ENCODE data around the gene IQCK.
"Not testable (repeated sequence)": the region's sequence is repeated elsewhere in the genome, so short reads cannot be mapped to it uniquely, and the experiment has no call there.

Gene IQCK

GRCh38 chr16:19699472-19699871 is 18.6 kb upstream of the IQCK start:
- DNase-seq (ENCODE audit: low spot score): no peak

- DNase-seq (ENCODE audit: low spot score): no peak
Observed at GRCh38 chr16:19700319-19700781, 17.7 kb upstream of the IQCK start.

GRCh38 chr16:19701091-19701490 is 17.0 kb upstream of the IQCK start:
- DNase-seq (ENCODE audit: low spot score): no peak

DNA sequence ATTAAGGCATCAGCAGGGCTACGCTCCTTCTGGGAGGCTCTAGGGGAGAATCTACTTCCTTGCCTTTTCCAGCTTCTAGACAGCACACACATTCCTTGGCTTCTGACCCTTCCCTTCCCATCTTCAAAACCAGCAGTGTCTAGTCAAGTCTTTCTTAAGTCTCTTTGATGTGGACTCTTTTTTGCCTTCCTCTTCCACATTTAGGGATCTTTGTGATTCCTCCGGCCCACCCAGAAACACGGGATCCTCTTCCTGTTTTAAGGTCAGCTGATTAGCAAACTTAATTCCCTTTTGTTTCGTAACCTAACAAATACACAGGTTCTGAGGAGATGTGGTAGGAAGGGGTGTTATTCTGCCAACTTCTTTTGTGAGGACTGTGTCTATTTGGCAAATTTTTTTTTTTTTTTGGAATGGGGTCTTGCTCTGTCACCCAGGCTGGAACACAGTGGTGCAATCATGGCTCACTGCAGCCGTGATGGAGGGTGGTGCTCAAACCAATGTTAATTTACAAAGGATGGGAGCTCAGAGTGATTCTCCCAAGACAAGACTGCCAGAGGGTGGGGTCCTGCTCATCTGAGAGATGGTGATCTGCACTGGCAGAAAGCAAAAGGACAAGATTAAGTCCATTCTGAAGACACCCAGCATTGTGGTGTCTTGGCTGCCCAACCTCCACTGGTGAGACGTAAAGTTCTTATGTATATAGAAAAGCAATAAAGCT is 14.7 kb upstream of the IQCK start:
- no peak for DNase-seq (ENCODE audit: low spot score)

DNA sequence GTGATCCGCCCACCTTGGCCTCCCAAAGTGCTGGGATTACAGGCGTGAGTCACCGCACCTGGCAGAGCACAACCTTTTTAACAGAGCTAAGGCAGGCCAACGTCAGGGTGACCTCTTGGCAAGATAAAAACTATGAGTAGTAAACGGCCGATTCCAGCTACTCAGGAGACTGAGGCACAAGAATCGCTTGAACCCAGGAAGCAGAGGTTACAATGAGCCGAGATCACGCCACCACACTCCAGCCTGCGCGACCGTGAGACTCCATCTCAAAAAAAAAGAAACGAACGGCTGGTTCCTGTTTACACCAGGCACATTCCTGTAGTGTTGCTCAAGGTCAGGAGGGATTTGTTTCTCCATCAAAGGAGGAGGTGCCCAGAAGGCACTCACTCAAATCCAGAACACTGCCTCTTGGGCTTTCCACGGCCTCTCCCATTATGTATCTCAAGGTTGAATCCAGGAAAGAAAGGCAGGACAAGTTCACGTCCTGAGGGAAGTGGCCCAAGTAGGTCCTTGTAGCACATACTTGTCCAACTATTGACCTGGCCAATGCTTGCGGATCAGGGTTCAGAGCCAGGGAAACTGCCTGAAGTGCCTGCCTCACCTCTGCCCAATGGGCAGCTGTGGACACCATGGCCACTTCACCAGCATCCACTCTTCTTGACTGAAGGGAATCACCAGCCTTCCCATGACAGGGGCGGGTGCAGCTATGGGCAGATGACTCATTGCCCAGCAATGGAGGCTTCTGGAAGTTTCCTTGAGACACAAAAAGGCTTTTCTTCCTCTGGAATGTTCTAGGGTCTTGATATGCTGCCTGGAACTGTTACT is 13.5 kb upstream of the IQCK start:
- no peak for DNase-seq (ENCODE audit: low spot score)

DNA sequence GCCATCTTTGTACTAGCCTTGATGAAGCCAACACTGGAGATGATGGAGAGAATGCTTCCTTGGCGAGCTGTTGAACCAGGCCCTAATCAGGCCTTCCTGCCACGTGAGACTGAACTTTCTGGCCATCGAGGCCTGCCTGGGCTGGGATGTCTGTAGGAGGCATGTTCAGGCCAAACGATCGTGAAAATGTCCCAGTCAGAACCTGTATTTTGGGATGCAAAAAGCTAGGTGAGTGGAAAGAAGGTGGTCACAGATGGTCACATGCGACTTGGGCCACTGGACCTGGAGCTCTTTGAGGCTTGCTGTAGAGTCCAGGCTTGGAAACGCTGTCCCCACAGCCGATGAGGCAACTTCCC is 12.9 kb upstream of the IQCK start:
- no peak for DNase-seq (ENCODE audit: low spot score)

GRCh38 chr16:19705843-19706242 is 12.2 kb upstream of the IQCK start:
- DNase-seq (ENCODE audit: low spot score): no peak

DNA sequence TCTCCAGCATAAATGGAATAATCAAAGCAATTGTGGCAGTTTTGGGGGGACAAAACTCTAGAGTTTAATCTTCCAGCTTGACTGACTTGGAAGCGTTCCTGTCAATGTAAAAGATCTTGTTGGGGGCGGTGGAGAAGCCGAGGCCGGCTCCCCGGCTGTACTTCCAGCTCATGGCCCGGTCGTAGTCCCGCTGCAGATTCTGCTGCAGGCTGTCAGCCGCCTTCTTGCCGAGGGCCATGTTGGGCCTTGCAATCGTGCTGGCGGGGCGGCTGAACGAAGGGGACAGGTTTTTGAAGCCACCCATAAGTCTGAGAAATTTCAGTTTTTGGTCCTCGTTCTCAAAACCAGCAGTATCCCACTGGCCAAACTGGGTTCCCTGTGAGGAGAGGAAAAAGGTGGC is 11.2 kb upstream of the IQCK start:
- DNase-seq (ENCODE audit: low spot score): no peak

DNA sequence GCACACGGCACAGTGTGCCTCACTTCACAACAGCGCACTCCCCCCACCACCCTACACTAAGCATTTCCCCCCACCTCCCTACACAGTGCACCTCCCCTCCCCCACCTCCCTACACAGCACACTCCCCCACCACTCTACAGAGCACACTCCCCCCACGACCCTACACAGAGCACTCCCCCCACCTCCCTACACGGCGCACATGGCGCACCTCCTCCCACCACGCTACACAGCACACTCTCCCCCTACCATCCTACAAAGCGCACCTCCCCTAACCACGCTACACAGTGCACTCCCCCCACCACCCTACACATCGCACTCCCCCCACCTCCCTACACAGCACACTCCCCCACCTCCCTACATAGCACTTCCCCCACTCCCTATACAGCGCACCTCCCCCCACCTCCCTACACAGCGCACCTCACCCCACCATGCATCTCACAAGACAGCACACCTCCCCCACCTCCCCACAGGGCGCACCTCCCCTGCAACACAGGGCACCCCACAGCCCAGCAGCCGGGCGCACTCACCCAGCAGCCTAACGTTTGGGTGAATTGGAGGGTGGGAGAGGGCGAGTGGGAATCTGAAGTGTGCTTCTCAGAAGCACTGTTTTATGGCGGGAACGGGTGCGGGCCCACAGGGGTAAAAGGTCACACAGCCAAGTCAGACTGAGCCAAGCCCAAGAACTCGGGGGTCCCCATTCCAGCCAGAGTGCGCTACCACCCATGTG is 10.3 kb upstream of the IQCK start:
- no peak for DNase-seq (ENCODE audit: low spot score)

DNA sequence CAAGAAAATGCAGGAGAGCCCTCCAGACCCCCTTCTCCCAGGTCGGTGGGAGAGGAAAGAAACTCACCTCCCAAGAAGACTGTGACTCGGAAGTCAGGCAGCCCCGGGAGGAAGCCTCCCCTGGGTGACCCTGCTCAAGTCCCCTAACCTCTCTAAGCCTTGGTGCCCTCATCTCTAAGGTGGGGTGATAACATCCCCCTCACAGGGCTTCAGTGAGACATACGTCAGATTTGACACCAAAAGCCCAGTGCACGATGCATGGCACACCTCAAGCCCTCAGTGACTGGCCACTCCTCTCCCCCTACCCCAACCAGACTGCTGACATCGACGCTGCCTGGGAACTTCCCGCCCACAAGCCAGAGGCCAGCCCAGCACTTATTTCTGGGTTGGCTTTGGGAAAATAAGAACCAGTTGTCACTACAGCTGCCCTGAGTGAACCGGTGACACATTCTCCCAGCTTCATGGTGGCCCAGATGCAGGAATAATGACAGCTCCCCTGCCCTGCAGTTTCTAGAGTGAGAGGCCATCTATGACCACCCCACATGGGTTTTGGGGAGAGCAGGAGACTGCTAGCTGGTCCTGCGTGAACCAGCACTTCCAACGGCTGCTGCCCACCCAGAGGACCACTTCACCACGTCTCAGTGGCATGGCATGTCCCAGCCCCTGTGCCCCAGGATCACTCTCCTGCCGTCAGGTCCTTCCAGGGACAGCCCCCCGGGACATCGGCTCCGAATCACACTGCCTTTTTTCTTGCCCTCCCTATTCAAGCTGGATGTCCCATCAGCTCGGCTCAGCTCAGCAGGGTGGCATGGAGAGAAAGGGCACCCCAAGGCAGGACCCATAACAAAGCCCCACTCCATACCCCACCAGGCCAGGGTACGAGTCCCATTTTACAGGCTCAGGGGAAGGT is 9.5 kb upstream of the IQCK start:
- no peak for DNase-seq (ENCODE audit: low spot score)

DNA sequence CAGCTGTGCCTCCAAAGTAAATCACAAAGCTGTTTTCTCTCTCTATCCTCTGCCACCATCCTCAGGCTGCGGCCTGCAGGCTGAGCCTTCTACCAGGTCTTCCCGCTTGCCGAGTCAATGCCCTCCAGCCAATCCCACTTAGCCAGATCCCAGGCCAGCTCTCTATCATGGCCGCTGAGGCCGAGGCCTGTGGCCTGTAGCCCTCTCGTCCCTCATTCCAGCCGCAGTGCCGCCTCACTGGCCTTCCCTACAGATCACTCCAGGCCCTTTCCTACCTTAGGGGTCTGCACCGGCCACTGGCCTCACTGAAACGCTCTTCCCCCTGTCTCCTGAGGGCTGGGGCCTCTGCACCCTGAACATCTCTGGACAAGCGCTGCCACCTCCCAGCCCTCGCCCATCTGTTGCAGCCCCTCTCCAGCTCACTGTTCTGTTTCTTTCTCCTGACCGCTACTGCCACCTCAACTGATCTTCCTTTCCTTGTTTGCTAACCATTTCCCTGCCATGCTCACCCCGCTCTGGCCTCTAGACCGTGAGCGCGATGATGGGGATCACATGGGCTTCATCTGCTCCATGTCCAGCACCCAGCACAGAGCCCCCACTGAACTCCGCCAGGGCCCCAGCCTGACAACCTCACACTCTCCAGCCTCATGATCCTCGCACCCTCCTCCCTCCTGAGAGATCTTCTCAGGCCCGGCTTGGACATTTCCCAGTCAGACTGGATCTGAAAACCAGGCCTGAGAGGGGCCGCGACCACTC is 8.5 kb upstream of the IQCK start:
- DNase-seq (ENCODE audit: low spot score): no peak

DNA sequence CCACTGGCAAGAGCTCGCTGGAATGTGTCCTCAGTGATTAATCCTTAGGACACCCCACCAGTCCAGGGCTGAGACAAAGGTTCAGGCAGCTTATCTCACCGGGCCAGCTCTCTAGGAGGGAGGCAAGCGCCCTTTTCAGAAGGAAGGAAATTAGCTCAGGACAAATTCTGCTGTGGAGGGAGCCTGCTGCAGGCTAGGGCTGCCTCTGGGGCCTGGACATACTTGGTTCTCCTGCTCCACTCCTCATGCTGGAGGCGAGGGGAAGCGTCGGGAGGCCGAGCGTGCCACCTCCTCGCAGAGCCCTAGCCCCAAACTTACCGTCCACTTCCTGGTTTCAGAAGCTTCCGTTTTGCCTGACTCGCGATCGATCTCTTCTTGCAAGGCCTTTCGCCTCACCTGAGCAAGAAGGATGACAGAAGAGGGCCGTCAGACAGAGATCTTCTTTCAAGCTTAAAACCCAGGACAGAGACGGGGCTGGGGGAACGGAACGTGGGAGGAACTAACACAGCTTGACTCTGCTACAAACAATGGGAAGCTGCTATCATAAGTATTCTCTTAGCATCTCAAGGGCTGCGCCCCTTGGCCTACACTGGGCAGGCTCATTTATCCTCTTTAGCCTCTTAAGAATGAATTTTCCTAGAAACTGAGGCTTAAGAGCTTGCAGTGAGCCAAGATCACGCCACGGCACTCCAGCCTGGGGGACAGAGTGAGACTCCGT is 7.7 kb upstream of the IQCK start:
- no peak for DNase-seq (ENCODE audit: low spot score)

GRCh38 chr16:19710991-19711545 is 7.0 kb upstream of the IQCK start:
- no peak for DNase-seq (ENCODE audit: low spot score)

DNA sequence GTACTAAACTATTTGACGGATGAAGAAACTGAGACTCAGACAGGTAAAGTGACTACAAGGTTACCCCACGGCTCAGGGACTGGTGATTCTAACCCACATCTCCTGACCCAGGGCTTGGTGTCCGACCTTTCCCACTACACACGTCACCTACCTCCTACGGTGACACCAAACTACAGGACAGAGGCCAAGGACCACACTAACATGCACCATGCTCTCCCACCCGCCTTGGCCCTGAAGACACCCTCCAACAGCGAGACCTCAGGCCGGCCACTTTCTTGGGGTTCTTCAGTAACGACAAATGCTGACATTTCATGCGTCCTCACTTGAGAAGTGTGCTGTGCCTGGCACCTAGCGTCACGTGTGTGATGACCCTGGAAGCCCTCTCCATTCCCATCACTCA is 6.4 kb upstream of the IQCK start:
- no peak for DNase-seq (ENCODE audit: low spot score)

GRCh38 chr16:19712418-19713058 is 5.5 kb upstream of the IQCK start:
- DNase-seq (ENCODE audit: low spot score): no peak

GRCh38 chr16:19713697-19714096 is 4.4 kb upstream of the IQCK start:
- DNase-seq (ENCODE audit: low spot score): no peak

DNA sequence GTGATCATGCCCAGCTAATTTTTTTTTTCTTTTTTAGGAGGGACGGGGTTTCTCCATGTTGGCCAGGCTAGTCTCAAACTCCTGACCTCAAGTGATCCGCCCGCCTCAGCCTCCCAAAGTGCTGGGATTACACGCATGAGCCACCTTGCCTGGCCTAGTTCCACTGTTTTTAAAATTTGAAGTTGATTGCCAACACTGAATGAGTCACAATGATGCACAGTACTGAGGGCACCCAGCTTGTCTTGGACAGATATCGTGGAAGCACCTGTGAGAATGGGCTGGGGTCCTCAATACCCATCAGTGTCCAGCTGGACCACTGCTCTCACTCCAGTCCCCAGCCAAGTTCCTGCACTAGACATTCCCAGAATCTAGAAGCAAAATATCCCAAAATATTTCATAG is 2.5 kb upstream of the IQCK start:
- DNase-seq (ENCODE audit: low spot score): no peak

GRCh38 chr16:19716183-19716582 is 1.9 kb upstream of the IQCK start:
- DNase-seq (ENCODE audit: low spot score): no peak

- DNase-seq (ENCODE audit: low spot score): not testable (repeated sequence)
Observed at GRCh38 chr16:19716728-19717127, 1.3 kb upstream of the IQCK start.
